ENCODE results near the gene C3orf80. TPM values are rescaled to one million over a fixed set of nuclear protein-coding genes. Genes with fewer than 3 reads are reported as not detected.

Gene C3orf80
- total RNA-seq, 1 experiment from 2014 or later = 0.66 TPM

GRCh38 chr3:160210799-160211221 is 14.4 kb upstream of the C3orf80 start (continued):
- no peak for TF ChIP-seq E2F4 (CRISPR knock-in tag; IDR thresholded peaks at IDR 0.05; ENCODE audit: borderline replicate concordance, low read depth)

DNA sequence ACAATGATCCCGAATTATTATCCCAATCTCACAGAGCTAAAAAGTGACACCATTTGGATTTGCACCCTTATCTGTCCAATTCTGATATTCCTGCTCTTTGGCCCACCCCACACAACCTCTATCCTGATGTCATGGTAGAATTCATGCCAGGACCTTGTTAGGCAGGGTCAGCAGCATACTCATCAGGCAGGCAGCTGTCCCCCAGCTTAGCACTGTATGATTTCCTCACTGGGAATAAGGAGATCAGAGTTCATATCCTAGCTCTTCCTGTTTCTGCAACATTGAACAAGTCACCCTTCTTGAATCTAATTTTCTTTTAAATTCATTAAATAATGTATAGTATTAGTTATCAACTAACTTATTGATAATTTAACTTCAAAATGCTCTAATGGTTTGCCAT is 12.0 kb upstream of the C3orf80 start:
- no peak overlapping the region for H3K27ac Mint-ChIP-seq
- no peak for DNase-seq (ENCODE audit: low spot score)
- CTCF ChIA-PET = no interaction called here
- peaks cover 14% of the 10 kb centered on the region for H3K4me1 Mint-ChIP-seq
- H3K27me3 Mint-ChIP-seq (ENCODE audit: low read depth) = no peaks in the 10 kb centered on the region
- no peaks in the 10 kb centered on the region for H3K36me3 Mint-ChIP-seq
- H3K4me3 Mint-ChIP-seq = no peak overlapping the region
- POLR2A ChIA-PET = no interaction called here
- H3K9me3 Mint-ChIP-seq = no peaks in the 10 kb centered on the region
- no peak for ATAC-seq
- no peak for TF ChIP-seq TP53 (CRISPR knock-in tag; IDR thresholded peaks at IDR 0.05)
- TF ChIP-seq E2F4 (CRISPR knock-in tag; IDR thresholded peaks at IDR 0.05; ENCODE audit: borderline replicate concordance, low read depth) = no peak
- TF ChIP-seq SP1 (CRISPR knock-in tag; conservative IDR thresholded peaks at IDR 0.05) = no peak
- no peak for TF ChIP-seq NFATC4 (CRISPR knock-in tag; IDR thresholded peaks at IDR 0.05)
- TF ChIP-seq, protein P1, sequence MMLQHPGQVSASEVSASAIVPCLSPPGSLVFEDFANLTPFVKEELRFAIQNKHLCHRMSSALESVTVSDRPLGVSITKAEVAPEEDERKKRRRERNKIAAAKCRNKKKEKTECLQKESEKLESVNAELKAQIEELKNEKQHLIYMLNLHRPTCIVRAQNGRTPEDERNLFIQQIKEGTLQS (CRISPR knock-in tag; conservative IDR thresholded peaks at IDR 0.05) = no peak
- TF ChIP-seq HMGA2 (CRISPR knock-in tag; IDR thresholded peaks at IDR 0.05) = no peak
- TF ChIP-seq, protein P2, sequence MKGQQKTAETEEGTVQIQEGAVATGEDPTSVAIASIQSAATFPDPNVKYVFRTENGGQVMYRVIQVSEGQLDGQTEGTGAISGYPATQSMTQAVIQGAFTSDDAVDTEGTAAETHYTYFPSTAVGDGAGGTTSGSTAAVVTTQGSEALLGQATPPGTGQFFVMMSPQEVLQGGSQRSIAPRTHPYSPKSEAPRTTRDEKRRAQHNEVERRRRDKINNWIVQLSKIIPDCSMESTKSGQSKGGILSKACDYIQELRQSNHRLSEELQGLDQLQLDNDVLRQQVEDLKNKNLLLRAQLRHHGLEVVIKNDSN (CRISPR knock-in tag; IDR thresholded peaks at IDR 0.05) = no peak
- TF ChIP-seq, protein P3, sequence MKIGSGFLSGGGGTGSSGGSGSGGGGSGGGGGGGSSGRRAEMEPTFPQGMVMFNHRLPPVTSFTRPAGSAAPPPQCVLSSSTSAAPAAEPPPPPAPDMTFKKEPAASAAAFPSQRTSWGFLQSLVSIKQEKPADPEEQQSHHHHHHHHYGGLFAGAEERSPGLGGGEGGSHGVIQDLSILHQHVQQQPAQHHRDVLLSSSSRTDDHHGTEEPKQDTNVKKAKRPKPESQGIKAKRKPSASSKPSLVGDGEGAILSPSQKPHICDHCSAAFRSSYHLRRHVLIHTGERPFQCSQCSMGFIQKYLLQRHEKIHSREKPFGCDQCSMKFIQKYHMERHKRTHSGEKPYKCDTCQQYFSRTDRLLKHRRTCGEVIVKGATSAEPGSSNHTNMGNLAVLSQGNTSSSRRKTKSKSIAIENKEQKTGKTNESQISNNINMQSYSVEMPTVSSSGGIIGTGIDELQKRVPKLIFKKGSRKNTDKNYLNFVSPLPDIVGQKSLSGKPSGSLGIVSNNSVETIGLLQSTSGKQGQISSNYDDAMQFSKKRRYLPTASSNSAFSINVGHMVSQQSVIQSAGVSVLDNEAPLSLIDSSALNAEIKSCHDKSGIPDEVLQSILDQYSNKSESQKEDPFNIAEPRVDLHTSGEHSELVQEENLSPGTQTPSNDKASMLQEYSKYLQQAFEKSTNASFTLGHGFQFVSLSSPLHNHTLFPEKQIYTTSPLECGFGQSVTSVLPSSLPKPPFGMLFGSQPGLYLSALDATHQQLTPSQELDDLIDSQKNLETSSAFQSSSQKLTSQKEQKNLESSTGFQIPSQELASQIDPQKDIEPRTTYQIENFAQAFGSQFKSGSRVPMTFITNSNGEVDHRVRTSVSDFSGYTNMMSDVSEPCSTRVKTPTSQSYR (CRISPR knock-in tag; IDR thresholded peaks at IDR 0.05) = no peak
- no peak for TF ChIP-seq MXD4 (CRISPR knock-in tag; IDR thresholded peaks at IDR 0.05; ENCODE audit: borderline replicate concordance)
- no peak for TF ChIP-seq ZNF232 (CRISPR knock-in tag; IDR thresholded peaks at IDR 0.05)
- no peak for TF ChIP-seq STAT6 (CRISPR knock-in tag; conservative IDR thresholded peaks at IDR 0.05; ENCODE audit: low read depth)
- TF ChIP-seq ETV6 (CRISPR knock-in tag; IDR thresholded peaks at IDR 0.05) = no peak
- TF ChIP-seq IRF1 (CRISPR knock-in tag; IDR thresholded peaks at IDR 0.05) = no peak
- TF ChIP-seq, protein P4, sequence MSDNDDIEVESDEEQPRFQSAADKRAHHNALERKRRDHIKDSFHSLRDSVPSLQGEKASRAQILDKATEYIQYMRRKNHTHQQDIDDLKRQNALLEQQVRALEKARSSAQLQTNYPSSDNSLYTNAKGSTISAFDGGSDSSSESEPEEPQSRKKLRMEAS (CRISPR knock-in tag; IDR thresholded peaks at IDR 0.05) = no peak
- no peak for TF ChIP-seq ERG (CRISPR knock-in tag; IDR thresholded peaks at IDR 0.05)

All from WTC11 (cell line).